ENCODE data around the gene PTBP3.

GRCh38 chr9:112310826-112311225, 22.6 kb downstream of the PTBP3 start:
- TF ChIP-seq TAF1 (IDR thresholded peaks at IDR 0.05; ENCODE audit: low read depth, low read length) (no peak), POLR2A (IDR thresholded peaks at IDR 0.05; ENCODE audit: low read depth, low read length) (no peak)

Measured in GM12891 (cell line).